GM06990 (cell line): ENCODE data around the gene PDZD2.

Experiments used
- DNase-seq: peaks from one replicate; pipeline ENCODE4 v3.0.0-alpha.2; 2011; ENCODE audit not compliant: insufficient read length; ENCODE audit errors: extremely low read depth
- H3K27me3 ChIP-seq: replicated peaks from 2 replicates; pipeline ENCODE4 v1.6.0; 2011; ENCODE audit warnings: low read length; ENCODE audit not compliant: control insufficient read depth, insufficient read depth
- H3K36me3 ChIP-seq: 2 replicates; pipeline ENCODE4 v1.5.1; 2011; ENCODE audit warnings: low read length; ENCODE audit not compliant: control insufficient read depth, insufficient read depth
- H3K4me3 ChIP-seq: replicated peaks from 2 replicates; pipeline ENCODE4 v1.5.1; 2011; ENCODE audit warnings: low read depth, mild to moderate bottlenecking, control low read depth, low read length
- CTCF ChIP-seq: IDR thresholded peaks from 2 replicates; pipeline ENCODE4 v1.5.1; 2011; ENCODE audit warnings: low read length, control low read depth, mild to moderate bottlenecking, inconsistent platforms; ENCODE audit not compliant: insufficient read depth, poor library complexity, severe bottlenecking

PDZD2 gene

GRCh38 chr5:31890046-31890445 is 251.1 kb downstream of the PDZD2 start:
- H3K36me3 ChIP-seq = no peaks in the 10 kb centered on the region
- TF ChIP-seq CTCF = no peak
- H3K27me3 ChIP-seq = no peaks in the 10 kb centered on the region; the same call in 1 of the 2 replicates
- DNase-seq = no peak
- H3K4me3 ChIP-seq = no peak overlapping the region

GRCh38 chr5:31894141-31894540 is 255.2 kb downstream of the PDZD2 start:
- no peak for DNase-seq
- Histone ChIP-seq H3K36me3 (no peaks in the 10 kb centered on the region), H3K27me3 (peaks cover 2% of the 10 kb centered on the region), H3K4me3 (no peak overlapping the region)
- TF ChIP-seq CTCF = no peak

- Histone ChIP-seq H3K36me3 (no peaks in the 10 kb centered on the region), H3K27me3 (peaks cover 2% of the 10 kb centered on the region), H3K4me3 (no peak overlapping the region)
- TF ChIP-seq CTCF = no peak
- no peak for DNase-seq
Measured at GRCh38 chr5:31895199-31895820, 256.4 kb downstream of the PDZD2 start.

- no peak overlapping the region for H3K4me3 ChIP-seq
- TF ChIP-seq CTCF = no peak
- no peaks in the 10 kb centered on the region for H3K36me3 ChIP-seq
- peaks cover 2% of the 10 kb centered on the region for H3K27me3 ChIP-seq
- DNase-seq = no peak
Measured at GRCh38 chr5:31898036-31898632, 259.2 kb downstream of the PDZD2 start.

- Histone ChIP-seq H3K4me3 (no peak overlapping the region), H3K27me3 (peaks cover 2% of the 10 kb centered on the region; the same call in 1 of the 2 replicates), H3K36me3 (no peaks in the 10 kb centered on the region)
- DNase-seq = no peak
- no peak for TF ChIP-seq CTCF
Measured at GRCh38 chr5:31900296-31900865, 261.4 kb downstream of the PDZD2 start.
